Prostate gland (tissue), 1 donor: ENCODE data around the gene PMFBP1.

ENCODE experiments used
- POLR2A ChIP-seq: fragments of 450-650 bp; IDR thresholded peaks from one replicate; pipeline ENCODE4 v1.6.1; 2016; ENCODE audit warnings: antibody characterized with exemption, mild to moderate bottlenecking
- POLR2AphosphoS5 ChIP-seq: sonication (generic); formaldehyde crosslinking; IDR thresholded peaks from one replicate; pipeline ENCODE4 v1.6.1; 2017; ENCODE audit warnings: antibody characterized with exemption

DNA sequence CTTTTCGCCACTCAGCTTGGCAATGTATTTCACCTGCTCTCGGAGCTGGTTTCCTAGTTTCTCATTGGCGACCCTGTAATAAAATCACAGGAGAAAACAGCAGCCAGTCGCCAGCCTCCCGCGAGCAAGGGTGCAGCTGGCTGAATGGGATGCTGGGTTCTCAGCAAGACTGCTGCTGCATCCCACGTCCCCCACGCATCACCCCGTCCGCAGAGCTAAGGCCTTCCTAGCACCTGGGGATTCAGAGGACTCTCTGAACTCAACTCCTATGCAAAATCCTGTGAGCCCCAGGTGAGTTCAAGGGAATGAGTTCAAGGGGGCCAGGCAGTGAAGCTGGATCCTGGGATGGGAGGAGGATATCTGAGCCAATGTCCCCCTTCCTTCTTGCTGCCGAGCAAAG lies 49.0 kb downstream of the PMFBP1 start:
- TF ChIP-seq POLR2A (no peak), POLR2AphosphoS5 (no peak)
